Hematopoietic multipotent progenitor cell treated with erythropoietin and hydrocortisone succinate and interleukin-3 and kit ligand, for 4 days (in vitro differentiated cells): ENCODE data around the gene CAMTA1.
"Not testable (repeated sequence)": the region's sequence is repeated elsewhere in the genome, so short reads cannot be mapped to it uniquely, and the experiment has no call there.

Source experiments
- DNase-seq: peaks from one replicate; pipeline ENCODE4 v3.0.0-alpha.2; 2015

CAMTA1 gene

DNA sequence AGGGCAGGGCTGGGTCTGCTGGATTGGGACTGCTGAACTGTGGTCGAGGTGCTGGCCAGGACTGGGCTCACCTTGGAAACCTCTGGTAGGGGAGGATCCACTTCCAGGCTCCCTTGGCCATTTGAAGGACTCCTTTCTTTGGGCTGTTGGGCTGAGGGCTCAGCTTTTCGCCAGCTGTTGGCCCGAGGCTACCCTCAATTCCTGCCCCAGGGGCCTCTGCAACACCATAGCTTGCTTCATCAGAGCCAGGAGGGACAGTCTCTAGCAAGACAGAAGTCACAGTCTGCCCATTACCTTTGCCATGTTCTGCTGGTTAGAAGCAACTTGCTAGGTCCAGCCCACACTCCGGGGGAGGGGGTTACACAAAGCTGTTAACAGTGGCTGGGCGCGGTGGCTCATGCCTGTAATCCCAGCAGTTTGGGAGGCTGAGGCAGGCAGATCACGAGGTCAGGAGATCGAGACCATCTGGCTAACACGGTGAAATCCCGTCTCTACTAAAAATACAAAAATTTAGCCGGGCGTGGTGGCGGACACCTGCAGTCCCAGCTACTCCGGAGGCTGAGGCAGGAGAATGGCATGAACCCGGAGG, 25.0 kb downstream of the CAMTA1 start:
- DNase-seq, result not testable (repeated sequence)

DNA sequence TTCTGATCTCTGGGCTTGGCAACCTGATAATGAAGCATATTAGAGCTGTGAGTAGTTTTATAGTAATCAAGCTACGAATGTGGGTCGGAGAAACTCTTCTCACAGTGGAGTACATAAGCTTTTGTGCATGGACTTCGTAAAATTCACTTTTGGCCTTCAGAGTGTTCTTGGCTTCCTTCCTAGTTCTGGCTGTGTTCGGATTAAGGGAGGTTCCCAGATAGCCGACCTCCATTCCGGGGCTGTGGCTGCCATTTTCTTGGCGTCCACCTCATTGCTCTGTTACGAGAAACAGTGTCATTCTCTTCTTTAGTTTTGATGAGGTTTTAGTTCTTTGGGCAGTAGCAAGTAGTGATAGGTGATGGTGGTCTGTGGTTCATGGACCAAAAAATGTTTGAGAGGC, 26.3 kb downstream of the CAMTA1 start:
- no peak for DNase-seq

DNA sequence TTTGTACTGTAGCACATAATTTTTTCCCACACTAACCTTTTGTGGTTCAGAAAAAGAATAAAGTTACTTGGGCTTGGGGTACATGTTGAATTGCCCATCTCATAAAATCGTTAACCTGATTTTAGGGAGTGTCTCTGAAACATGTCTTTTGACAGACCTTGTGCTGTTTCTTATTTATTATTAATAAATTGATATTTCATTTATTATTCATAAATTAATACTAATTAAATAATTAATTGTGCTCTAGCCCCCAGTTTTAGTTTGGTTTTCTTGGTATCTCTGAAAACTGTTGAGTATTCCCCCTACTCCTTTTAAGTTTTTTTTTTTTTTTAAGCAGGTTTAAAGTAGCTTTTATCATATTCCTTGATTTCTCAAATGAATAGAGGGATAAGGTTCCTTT, 27.9 kb downstream of the CAMTA1 start:
- no peak for DNase-seq

- DNase-seq, result no peak
These were observed 30.5 kb downstream of the CAMTA1 start for GRCh38 chr1:6815726-6816125.

GRCh38 chr1:6819246-6820040, 34.2 kb downstream of the CAMTA1 start:
- no peak for DNase-seq

- no peak for DNase-seq
These were observed 35.6 kb downstream of the CAMTA1 start for GRCh38 chr1:6820899-6821298.

- DNase-seq, result no peak
These were observed 37.5 kb downstream of the CAMTA1 start for GRCh38 chr1:6822530-6823359.

GRCh38 chr1:6823793-6824192, 38.5 kb downstream of the CAMTA1 start:
- DNase-seq, result no peak

DNA sequence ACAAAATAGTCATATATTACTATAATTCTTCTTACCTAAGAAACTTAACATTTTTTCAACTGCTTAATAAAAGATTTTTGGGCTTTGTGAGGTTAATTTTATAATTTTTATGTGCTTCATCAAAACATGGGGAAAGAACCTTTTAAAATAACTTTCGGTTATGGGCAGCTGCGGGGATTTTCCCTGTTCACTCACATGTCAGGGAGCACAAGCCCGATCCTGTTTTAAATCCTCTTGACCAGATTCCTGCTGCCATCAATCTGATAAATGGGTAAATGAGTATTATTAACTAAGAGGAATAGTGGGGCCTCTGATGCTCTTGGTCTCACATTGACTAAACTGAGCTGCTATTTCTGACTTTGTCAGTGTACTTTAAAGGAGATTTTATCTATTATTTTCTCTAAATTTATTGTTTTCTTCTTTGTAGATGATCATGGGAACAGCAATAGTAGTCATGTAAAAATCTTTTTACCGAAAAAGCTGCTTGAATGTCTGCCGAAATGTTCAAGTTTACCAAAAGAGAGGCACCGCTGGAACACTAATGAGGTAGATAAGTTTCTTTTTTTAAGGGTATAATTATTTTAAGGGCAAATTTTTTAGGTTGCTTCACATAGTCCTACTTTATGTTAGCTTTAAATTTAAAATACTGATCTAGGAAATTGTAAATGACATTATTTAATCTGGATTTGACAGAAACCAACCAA, 39.6 kb downstream of the CAMTA1 start:
- no peak for DNase-seq

- no peak for DNase-seq
These were observed 40.6 kb downstream of the CAMTA1 start for GRCh38 chr1:6825828-6826227.

DNA sequence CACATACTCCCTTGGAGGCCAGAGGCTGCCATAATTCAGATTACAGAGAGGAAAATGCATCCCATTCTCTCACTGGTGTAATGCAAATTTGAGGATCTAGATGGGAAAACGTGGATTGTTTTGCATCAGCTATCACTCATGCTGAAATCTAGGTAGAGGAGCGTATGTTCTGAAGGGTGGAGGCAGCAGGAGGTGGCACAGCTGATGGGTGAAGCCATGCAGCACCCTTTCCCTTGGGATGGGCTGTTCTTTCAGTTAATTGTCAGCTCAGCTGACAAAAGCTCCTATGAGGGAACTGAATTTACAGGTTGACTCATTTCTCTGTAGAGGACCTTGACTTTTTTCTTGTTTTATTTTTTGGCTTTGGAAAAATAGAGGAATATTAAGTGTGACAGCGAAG, 41.8 kb downstream of the CAMTA1 start:
- DNase-seq, result no peak

DNA sequence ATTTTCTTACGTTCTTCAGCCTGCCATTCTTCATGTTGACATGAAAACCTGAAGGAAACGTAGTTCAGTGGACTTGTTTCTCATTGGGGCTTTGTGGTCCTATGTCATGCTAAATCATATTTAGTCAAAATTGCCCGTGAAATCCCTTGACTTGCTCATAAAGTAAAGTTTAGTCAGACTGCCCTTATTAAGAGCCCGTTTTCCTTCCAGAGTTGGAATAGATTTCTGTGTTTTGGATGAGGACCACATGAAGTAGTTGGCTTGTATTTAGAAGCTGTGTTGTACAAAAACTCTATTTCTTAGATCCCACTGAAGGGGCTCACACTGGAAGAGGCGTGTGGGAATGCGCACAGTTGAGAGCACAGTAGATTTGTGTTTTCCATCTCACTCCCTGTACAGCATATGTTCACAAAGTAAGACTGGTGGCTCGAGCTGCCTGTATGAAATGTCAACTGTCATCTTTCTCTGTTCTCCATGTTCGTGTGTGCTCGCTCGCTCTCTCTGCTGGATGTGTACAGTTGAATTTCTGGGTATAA, 42.4 kb downstream of the CAMTA1 start:
- DNase-seq, result no peak

- no peak for DNase-seq
These were observed 46.1 kb downstream of the CAMTA1 start for GRCh38 chr1:6831366-6831765.

- DNase-seq, result not testable (repeated sequence)
These were observed 46.8 kb downstream of the CAMTA1 start for GRCh38 chr1:6832006-6832405.

DNA sequence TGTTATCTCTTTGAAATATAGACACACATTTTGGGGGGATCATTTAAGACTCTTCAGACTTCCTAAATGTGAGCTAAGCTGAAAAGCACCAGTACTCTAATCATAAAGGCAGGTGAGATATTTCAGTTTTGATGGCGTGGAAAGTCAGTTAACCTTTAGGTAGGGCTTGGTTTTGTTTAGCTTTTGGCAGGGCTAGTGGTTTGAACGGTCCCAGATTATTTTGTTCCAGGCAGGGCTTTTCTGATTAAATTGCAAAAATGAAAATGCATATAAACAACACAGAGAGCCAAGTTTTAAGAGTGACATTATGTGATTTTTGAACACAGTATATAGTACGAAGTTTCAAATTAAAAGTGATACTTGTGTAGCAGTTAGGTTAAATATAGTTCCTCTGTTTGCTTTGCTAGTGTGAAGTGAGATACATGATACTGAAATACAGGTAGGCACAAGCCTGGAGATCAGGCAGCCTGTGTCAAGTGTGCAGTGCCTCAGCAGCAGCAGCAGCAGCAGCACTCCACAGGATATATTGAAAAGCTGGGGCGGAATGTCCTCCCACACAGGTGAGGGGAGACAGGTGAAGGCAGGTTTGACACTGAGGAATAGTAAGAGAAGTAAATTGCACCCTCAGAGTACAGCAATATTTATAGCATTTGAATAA, 47.4 kb downstream of the CAMTA1 start:
- no peak for DNase-seq

DNA sequence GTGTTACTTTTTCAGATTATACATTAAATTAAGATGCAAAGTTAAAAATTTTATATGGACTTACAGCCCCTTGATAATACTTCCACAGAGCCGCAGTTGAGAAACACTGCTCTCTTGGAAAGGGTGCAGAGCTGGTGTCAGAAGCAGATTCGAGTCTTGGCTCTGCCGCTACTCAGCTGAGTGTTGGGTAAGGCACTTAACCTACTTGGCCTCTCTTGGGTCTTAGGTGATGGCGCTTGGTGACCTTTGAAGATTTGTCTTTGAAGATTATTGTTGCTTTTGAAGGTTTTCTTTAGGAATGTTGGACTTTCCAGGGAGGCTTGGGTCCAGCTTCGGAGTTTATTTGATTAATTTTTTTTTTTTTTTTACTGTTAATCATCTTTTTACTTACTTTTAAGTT, 48.5 kb downstream of the CAMTA1 start:
- DNase-seq, result no peak

GRCh38 chr1:6834366-6834765, 49.1 kb downstream of the CAMTA1 start:
- DNase-seq, result peak; percentile 30

GRCh38 chr1:6835139-6835538, 49.9 kb downstream of the CAMTA1 start:
- no peak for DNase-seq

DNA sequence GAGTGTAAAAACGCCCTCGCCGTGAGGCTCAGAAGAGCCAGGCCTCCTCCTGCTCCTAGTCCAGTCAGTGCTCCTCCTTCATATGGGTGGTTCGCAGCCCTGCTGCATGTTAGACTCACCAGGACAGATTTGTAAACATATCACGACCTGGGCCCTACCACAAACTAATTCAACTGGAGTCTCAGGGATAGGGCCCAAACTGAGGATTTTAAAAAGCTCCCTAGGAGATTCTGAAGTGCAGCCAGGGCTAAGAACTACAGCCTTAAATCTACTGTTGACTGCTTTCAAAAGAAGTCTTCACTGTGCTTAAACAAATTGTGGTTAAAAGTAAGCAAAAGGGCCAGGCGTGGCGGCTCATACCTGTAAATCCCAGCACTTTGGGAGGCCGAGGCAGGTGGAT, 57.0 kb downstream of the CAMTA1 start:
- no peak for DNase-seq

- DNase-seq, result not testable (repeated sequence)
These were observed 60.5 kb downstream of the CAMTA1 start for GRCh38 chr1:6845786-6846185.

- peak; percentile 10 for DNase-seq
These were observed 63.6 kb downstream of the CAMTA1 start for GRCh38 chr1:6848816-6849215.

- DNase-seq, result no peak
These were observed 65.3 kb downstream of the CAMTA1 start for GRCh38 chr1:6850537-6850936.
